LNCAP (cell line): ENCODE data around the gene GLTPD2.

Source experiments
- CTCF ChIP-seq: fragments of 450-650 bp; IDR thresholded peaks from 2 replicates; pipeline ENCODE4 v1.5.1; 2017; ENCODE audit warnings: mild to moderate bottlenecking

Gene GLTPD2

GRCh38 chr17:4788159-4788806, 481 bp upstream of the GLTPD2 start:
- TF ChIP-seq CTCF = no peak

- TF ChIP-seq CTCF = no peak
Measured at GRCh38 chr17:4789701-4789950, 862 bp downstream of the GLTPD2 start.

GRCh38 chr17:4789951-4790704, 1.4 kb downstream of the GLTPD2 start:
- TF ChIP-seq CTCF = peak; percentile 82

GRCh38 chr17:4790705-4791088, 1.9 kb downstream of the GLTPD2 start:
- TF ChIP-seq CTCF = no peak

- no peak for TF ChIP-seq CTCF
Measured at GRCh38 chr17:4795168-4795567, 6.4 kb downstream of the GLTPD2 start.

- no peak for TF ChIP-seq CTCF
Measured at GRCh38 chr17:4796552-4796920, 7.8 kb downstream of the GLTPD2 start.

- no peak for TF ChIP-seq CTCF
Measured at GRCh38 chr17:4800462-4801196, 11.9 kb downstream of the GLTPD2 start.
